OCI-LY3 (cell line): ENCODE data around the gene NACC1.

Source experiments
- EZH2phosphoT487 ChIP-seq: fragments of 200-600 bp; shearing (Covaris generic); IDR thresholded peaks from 2 replicates; pipeline ENCODE4 v1.6.1; 2018; ENCODE audit warnings: antibody characterized with exemption, mixed run types, low read depth
- TF ChIP-seq, protein P1 (sequence below): fragments of 200-600, 300-600 bp; sonication (generic); IDR thresholded peaks from 2 replicates; pipeline ENCODE4 v1.5.1; 2014; ENCODE audit warnings: antibody characterized with exemption, low read length, low read depth

DNA sequence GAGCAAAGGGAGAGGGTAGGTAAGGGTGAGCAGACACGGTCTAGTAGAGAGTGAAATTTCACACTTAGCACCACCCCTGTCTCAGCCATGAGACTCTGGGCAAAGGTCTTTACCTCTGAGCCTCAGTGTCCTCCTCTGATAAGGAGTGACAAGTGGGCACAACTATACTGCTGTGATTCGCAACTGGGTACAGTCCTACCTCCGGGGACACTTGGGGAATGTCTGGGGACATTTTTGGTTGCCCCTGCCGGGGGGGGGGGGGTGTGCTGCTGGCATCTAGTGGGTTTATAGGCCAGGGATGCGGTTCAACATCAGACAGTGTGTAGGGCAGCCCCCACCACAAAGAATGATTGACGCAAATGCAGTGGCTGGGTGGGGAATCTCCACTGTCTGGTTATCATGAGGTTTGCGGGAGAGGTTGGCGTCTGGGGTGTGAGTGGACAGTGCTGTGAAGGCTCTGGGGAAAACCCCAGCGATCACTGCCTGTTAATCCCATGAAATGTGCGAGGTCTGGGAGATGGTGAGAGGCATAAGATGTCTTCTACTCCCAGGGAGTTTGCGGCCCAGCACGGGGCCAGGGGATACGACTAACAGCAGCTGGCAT is 4.3 kb downstream of the NACC1 start:
- TF ChIP-seq, protein P1, sequence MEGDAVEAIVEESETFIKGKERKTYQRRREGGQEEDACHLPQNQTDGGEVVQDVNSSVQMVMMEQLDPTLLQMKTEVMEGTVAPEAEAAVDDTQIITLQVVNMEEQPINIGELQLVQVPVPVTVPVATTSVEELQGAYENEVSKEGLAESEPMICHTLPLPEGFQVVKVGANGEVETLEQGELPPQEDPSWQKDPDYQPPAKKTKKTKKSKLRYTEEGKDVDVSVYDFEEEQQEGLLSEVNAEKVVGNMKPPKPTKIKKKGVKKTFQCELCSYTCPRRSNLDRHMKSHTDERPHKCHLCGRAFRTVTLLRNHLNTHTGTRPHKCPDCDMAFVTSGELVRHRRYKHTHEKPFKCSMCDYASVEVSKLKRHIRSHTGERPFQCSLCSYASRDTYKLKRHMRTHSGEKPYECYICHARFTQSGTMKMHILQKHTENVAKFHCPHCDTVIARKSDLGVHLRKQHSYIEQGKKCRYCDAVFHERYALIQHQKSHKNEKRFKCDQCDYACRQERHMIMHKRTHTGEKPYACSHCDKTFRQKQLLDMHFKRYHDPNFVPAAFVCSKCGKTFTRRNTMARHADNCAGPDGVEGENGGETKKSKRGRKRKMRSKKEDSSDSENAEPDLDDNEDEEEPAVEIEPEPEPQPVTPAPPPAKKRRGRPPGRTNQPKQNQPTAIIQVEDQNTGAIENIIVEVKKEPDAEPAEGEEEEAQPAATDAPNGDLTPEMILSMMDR = no peak
- TF ChIP-seq EZH2phosphoT487 = no peak
